GM19438 (cell line): ENCODE measurements around the gene UPF3A.
"Not testable (repeated sequence)": the region's sequence is repeated elsewhere in the genome, so short reads cannot be mapped to it uniquely, and the experiment has no call there.

ENCODE experiments used
- ATAC-seq: cut with Tn5 transposase; IDR thresholded peaks from one replicate; pipeline ENCODE4 v1.9.1; 2021; ENCODE audit warnings: low read depth; ENCODE audit not compliant: unreplicated experiment

Gene UPF3A

GRCh38 chr13:114328595-114328994, 47.2 kb downstream of the UPF3A start:
- ATAC-seq = no peak

GRCh38 chr13:114330086-114330485, 48.7 kb downstream of the UPF3A start:
- no peak for ATAC-seq

- ATAC-seq = not testable (repeated sequence)
These were observed 52.5 kb downstream of the UPF3A start for GRCh38 chr13:114333881-114334280.

GRCh38 chr13:114334305-114335053, 53.1 kb downstream of the UPF3A start:
- ATAC-seq = no peak

GRCh38 chr13:114336457-114336856, 55.1 kb downstream of the UPF3A start:
- ATAC-seq = not testable (repeated sequence)

DNA sequence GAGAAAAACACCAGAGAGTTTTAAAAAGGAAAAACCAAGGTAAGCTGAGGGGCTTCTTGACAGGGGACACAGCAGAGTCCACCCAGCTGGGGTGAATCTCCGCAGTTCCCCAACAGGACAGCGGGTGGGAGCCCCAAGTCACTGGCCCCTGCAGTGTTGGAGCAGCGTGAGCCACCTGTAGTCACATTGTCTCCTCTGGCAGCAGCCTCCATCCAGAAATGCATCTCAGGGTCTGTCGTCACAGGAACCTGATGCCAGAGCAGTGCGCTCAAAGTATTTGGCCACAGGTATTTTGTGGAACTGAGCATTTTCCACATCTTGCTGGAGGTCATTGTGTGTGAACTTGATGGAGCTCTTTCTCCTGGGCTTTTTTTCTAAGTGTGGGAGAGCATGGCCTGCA, 57.6 kb downstream of the UPF3A start:
- ATAC-seq = no peak

GRCh38 chr13:114339857-114340534, 58.6 kb downstream of the UPF3A start:
- no peak for ATAC-seq

- ATAC-seq = no peak
These were observed 59.8 kb downstream of the UPF3A start for GRCh38 chr13:114341003-114341777.

DNA sequence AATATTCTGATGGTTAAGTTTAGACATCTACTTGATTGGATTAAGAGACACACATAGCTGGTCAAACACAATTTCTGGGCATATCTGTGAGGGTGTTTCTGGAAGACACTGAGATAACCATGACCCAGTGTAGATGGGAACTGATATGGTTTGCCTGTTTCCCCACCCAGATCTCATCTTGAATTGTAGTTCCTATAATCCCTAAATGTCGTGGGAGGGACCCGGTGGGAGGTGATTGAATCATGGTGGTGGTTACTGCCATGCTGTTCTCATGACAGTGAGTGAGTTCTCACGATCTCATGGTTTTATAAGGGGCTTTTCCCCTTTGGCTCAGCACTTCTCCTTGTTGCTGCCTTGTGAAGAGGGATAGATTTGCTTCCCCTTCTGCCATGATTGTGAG, 65.9 kb downstream of the UPF3A start:
- not testable (repeated sequence) for ATAC-seq

DNA sequence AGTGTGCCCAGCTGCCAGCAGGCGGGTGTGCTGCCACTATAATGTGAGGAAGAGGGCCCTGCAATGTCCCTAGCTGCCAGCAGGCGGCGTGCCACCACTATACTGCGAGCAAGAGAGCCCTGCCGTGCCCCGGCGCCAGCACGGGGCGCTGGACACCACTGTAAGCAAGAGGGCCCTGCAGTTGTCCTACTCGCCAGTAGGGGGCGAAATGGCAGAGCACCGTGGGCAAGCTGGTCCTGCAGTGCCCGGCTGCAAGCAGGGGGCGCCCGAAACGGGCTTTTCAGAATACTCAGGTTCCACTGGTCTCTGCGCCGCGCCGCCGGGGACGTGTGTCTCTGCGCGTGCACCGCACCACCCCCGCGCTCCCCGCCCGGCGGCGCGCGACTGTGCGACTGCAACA, 71.4 kb downstream of the UPF3A start:
- not testable (repeated sequence) for ATAC-seq

DNA sequence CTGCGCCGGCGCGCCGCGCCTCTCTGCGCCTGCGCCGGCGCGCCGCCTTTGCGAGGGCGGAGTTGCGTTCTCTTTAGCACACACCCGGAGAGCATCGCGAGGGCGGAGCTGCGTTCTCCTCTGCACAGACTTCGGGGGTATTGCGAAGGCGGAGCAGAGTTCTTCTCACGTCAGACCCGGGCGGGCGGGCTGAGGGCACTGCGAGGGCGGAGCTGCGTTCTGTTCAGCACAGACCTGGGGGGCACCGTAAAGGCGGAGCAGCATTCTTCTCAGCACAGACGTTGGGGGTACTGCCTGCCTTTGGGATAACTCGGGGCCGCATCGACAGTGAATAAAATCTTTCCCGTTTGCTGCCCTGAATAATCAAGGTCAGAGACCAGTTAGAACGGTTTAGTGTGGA, 72.0 kb downstream of the UPF3A start:
- ATAC-seq = not testable (repeated sequence)
